Measurements from ENCODE around the gene CRYBB1. TPM values are rescaled to one million over a fixed set of nuclear protein-coding genes. Genes with fewer than 3 reads are reported as not detected.

Gene CRYBB1
- not detected for total RNA-seq

- Mint-ChIP-seq H3K27ac (no peak within 1 kb of the TSS), H3K36me3 (ENCODE audit: insufficient read depth in 2 of 2) (no peaks in the 10 kb centered on the region), H3K4me3 (no peak within 1 kb of the TSS)
These were observed at the start of gene CRYBB1 for GRCh38 chr22:26617271-26618199. TSS of gene CRYBB1 (minus strand) at chr22:26618027. CDS start at chr22:26616319, 1,708 bp downstream.

GRCh38 chr22:26667140-26667539 lies 49.3 kb upstream of the CRYBB1 start:
- Mint-ChIP-seq H3K27me3 (ENCODE audit: low read depth) (no peaks in the 10 kb centered on the region), H3K27ac (no peak overlapping the region), H3K4me3 (no peak overlapping the region), H3K9me3 (no peaks in the 10 kb centered on the region), H3K36me3 (ENCODE audit: insufficient read depth in 2 of 2) (peaks cover 0 to 3% of the 10 kb centered on the region in 2 donors), H3K4me1 (ENCODE audit: low read depth) (peaks cover 56% of the 10 kb centered on the region)
- DNase-seq: no peak
- ATAC-seq (replicated peaks in 1 of 2): no peak

More at GRCh38 chr22:26617271-26618199, at the start of gene CRYBB1:
- Mint-ChIP-seq H3K27me3 (ENCODE audit: low read depth) (peaks cover 14% of the 10 kb centered on the region), H3K4me1 (ENCODE audit: low read depth) (no peaks in the 10 kb centered on the region), H3K9me3 (no peaks in the 10 kb centered on the region)
- ATAC-seq (replicated peaks in 1 of 2) (no peak), DNase-seq (no peak)

- ATAC-seq (replicated peaks in 1 of 2): peak; percentile 34 to 38
- Mint-ChIP-seq H3K27ac (peak overlapping the region; percentile 85), H3K9me3 (no peaks in the 10 kb centered on the region), H3K36me3 (ENCODE audit: insufficient read depth in 2 of 2) (peaks cover 0 to 3% of the 10 kb centered on the region in 2 donors), H3K4me3 (peak overlapping the region; percentile 65 to 77), H3K4me1 (ENCODE audit: low read depth) (peaks cover 48% of the 10 kb centered on the region), H3K27me3 (ENCODE audit: low read depth) (no peaks in the 10 kb centered on the region)
- DNase-seq: no peak
These were observed 48.0 kb upstream of the CRYBB1 start for GRCh38 chr22:26665813-26666231.

GRCh38 chr22:26663374-26663923 lies 45.6 kb upstream of the CRYBB1 start:
- ATAC-seq (replicated peaks in 1 of 2) (no peak), DNase-seq (no peak)
- Mint-ChIP-seq H3K27ac (peak overlapping the region; percentile 54), H3K4me1 (ENCODE audit: low read depth) (peaks cover 42% of the 10 kb centered on the region), H3K4me3 (no peak overlapping the region), H3K9me3 (no peaks in the 10 kb centered on the region), H3K27me3 (ENCODE audit: low read depth) (no peaks in the 10 kb centered on the region), H3K36me3 (ENCODE audit: insufficient read depth in 2 of 2) (peaks cover 0 to 3% of the 10 kb centered on the region in 2 donors)

GRCh38 chr22:26662160-26662559 lies 44.3 kb upstream of the CRYBB1 start:
- Mint-ChIP-seq H3K4me3 (no peak overlapping the region), H3K9me3 (no peaks in the 10 kb centered on the region), H3K27me3 (ENCODE audit: low read depth) (no peaks in the 10 kb centered on the region), H3K27ac (no peak overlapping the region), H3K36me3 (ENCODE audit: insufficient read depth in 2 of 2) (peaks cover 0 to 1% of the 10 kb centered on the region in 2 donors), H3K4me1 (ENCODE audit: low read depth) (peaks cover 46% of the 10 kb centered on the region)
- ATAC-seq (replicated peaks in 1 of 2) (no peak), DNase-seq (no peak)

- Mint-ChIP-seq H3K27ac (no peak overlapping the region), H3K27me3 (ENCODE audit: low read depth) (no peaks in the 10 kb centered on the region)
These were observed 43.2 kb upstream of the CRYBB1 start for GRCh38 chr22:26660961-26661578.

GRCh38 chr22:26660356-26660755 lies 42.5 kb upstream of the CRYBB1 start:
- no peak overlapping the region for H3K27ac Mint-ChIP-seq
- H3K27me3 Mint-ChIP-seq (ENCODE audit: low read depth): no peaks in the 10 kb centered on the region
- DNase-seq (no peak), ATAC-seq (replicated peaks in 1 of 2) (no peak)
- peaks cover 0 to 1% of the 10 kb centered on the region in 2 donors for H3K36me3 Mint-ChIP-seq (ENCODE audit: insufficient read depth in 2 of 2)
- H3K4me1 Mint-ChIP-seq (ENCODE audit: low read depth): peaks cover 34% of the 10 kb centered on the region
- no peak overlapping the region for H3K4me3 Mint-ChIP-seq
- H3K9me3 Mint-ChIP-seq: no peaks in the 10 kb centered on the region

More at GRCh38 chr22:26660961-26661578, 43.2 kb upstream of the CRYBB1 start:
- Mint-ChIP-seq H3K9me3 (no peaks in the 10 kb centered on the region), H3K4me1 (ENCODE audit: low read depth) (peaks cover 41% of the 10 kb centered on the region), H3K4me3 (no peak overlapping the region), H3K36me3 (ENCODE audit: insufficient read depth in 2 of 2) (peaks cover 0 to 1% of the 10 kb centered on the region in 2 donors)
- ATAC-seq (replicated peaks in 1 of 2) (no peak), DNase-seq (no peak)

GRCh38 chr22:26658671-26659478 lies 41.0 kb upstream of the CRYBB1 start:
- H3K9me3 Mint-ChIP-seq: no peaks in the 10 kb centered on the region
- H3K36me3 Mint-ChIP-seq (ENCODE audit: insufficient read depth in 2 of 2): peaks cover 0 to 1% of the 10 kb centered on the region in 2 donors
- peaks cover 22% of the 10 kb centered on the region for H3K4me1 Mint-ChIP-seq (ENCODE audit: low read depth)

GRCh38 chr22:26658161-26658560 lies 40.3 kb upstream of the CRYBB1 start:
- H3K27ac Mint-ChIP-seq: peak overlapping the region; percentile 76
- no peaks in the 10 kb centered on the region for H3K27me3 Mint-ChIP-seq (ENCODE audit: low read depth)
- DNase-seq: no peak
- peaks cover 22% of the 10 kb centered on the region for H3K4me1 Mint-ChIP-seq (ENCODE audit: low read depth)
- no peaks in the 10 kb centered on the region for H3K9me3 Mint-ChIP-seq
- H3K4me3 Mint-ChIP-seq: peak overlapping the region; percentile 91 to 95
- peak in 1 of 2 donors; percentile 8 for ATAC-seq (replicated peaks in 1 of 2)
- H3K36me3 Mint-ChIP-seq (ENCODE audit: insufficient read depth in 2 of 2): peaks cover 0 to 1% of the 10 kb centered on the region in 2 donors

More at GRCh38 chr22:26658671-26659478, 41.0 kb upstream of the CRYBB1 start:
- ATAC-seq (replicated peaks in 1 of 2) (peak; percentile 85 to 87), DNase-seq (peak; percentile 87 to 88)
- H3K27me3 Mint-ChIP-seq (ENCODE audit: low read depth): no peaks in the 10 kb centered on the region
- H3K27ac Mint-ChIP-seq: peak overlapping the region; percentile 76
- peak overlapping the region; percentile 91 to 95 for H3K4me3 Mint-ChIP-seq

- ATAC-seq (replicated peaks in 1 of 2) (peak; percentile 83 to 87), DNase-seq (peak; percentile 80 to 85)
- Mint-ChIP-seq H3K27ac (peak within 1 kb of the TSS; percentile 76), H3K4me3 (peak within 1 kb of the TSS; percentile 91 to 95), H3K36me3 (ENCODE audit: insufficient read depth in 2 of 2) (peaks cover 0 to 1% of the 10 kb centered on the region in 2 donors), H3K4me1 (ENCODE audit: low read depth) (peaks cover 25% of the 10 kb centered on the region), H3K9me3 (no peaks in the 10 kb centered on the region), H3K27me3 (ENCODE audit: low read depth) (no peaks in the 10 kb centered on the region)
These were observed 39.3 kb upstream of the CRYBB1 start, which contains the start of gene MIAT for GRCh38 chr22:26656891-26657851. TSS of gene MIAT (plus strand) at chr22:26657588.

GRCh38 chr22:26651815-26652214 lies 34.0 kb upstream of the CRYBB1 start:
- H3K27ac Mint-ChIP-seq: no peak overlapping the region
- H3K9me3 Mint-ChIP-seq: no peaks in the 10 kb centered on the region
- no peak for ATAC-seq (replicated peaks in 1 of 2)
- peaks cover 50% of the 10 kb centered on the region for H3K4me1 Mint-ChIP-seq (ENCODE audit: low read depth)
- H3K4me3 Mint-ChIP-seq: no peak overlapping the region
- H3K36me3 Mint-ChIP-seq (ENCODE audit: insufficient read depth in 2 of 2): no peaks in the 10 kb centered on the region
- H3K27me3 Mint-ChIP-seq (ENCODE audit: low read depth): peaks cover 2% of the 10 kb centered on the region
- no peak for DNase-seq

All from activated T-cell treated with anti-CD3 and anti-CD28 coated beads, Interleukin-2, amount 50 U/mL, for 72 hours (primary cell).